SU-DHL-6 (cell line): ENCODE results near the gene RAE1.

Experiments used
- H2AFZ ChIP-seq: fragments of 200-600 bp; sonication (generic); 2 replicates; pipeline ENCODE4 v1.6.1; 2014; ENCODE audit warnings: low read depth, mild to moderate bottlenecking, moderate library complexity, mixed read lengths, antibody characterized with exemption, low read length; ENCODE audit not compliant: severe bottlenecking
- H3F3A ChIP-seq: fragments of 200-600 bp; shearing (Covaris generic); 2 replicates; pipeline ENCODE4 v1.6.0; 2016; ENCODE audit warnings: antibody characterized with exemption, mild to moderate bottlenecking; ENCODE audit not compliant: insufficient read depth
- H3K27ac ChIP-seq: fragments of 200-600 bp; sonication (generic); 2 replicates; pipeline ENCODE4 v1.5.1; 2016; ENCODE audit warnings: low read depth, mild to moderate bottlenecking, low read length, moderate library complexity, mixed read lengths
- H3K27me3 ChIP-seq: fragments of 200-600 bp; sonication (generic), shearing (Covaris generic); 2 replicates; pipeline ENCODE4 v1.6.0; 2014; ENCODE audit warnings: mild to moderate bottlenecking, low read length
- H3K36me3 ChIP-seq: fragments of 200-600 bp; sonication (generic); 2 replicates; pipeline ENCODE4 v1.6.1; 2014; ENCODE audit warnings: mild to moderate bottlenecking, low read length, mixed read lengths
- H3K4me2 ChIP-seq: fragments of 300-600, 200-600 bp; shearing (Covaris generic), sonication (generic); 2 replicates; pipeline ENCODE4 v1.6.0; 2014; ENCODE audit warnings: low read length, low read depth, mild to moderate bottlenecking; ENCODE audit not compliant: poor library complexity, severe bottlenecking
- H3K4me3 ChIP-seq: fragments of 200-600 bp; sonication (generic); 2 replicates; pipeline ENCODE4 v1.5.1; 2014; ENCODE audit warnings: antibody characterized with exemption, low read length, mild to moderate bottlenecking, mixed read lengths; ENCODE audit not compliant: insufficient read depth, poor library complexity, severe bottlenecking
- H3K79me2 ChIP-seq: fragments of 200-600 bp; sonication (generic); 2 replicates; pipeline ENCODE4 v1.6.1; 2014; ENCODE audit warnings: mild to moderate bottlenecking, low read length, moderate library complexity; ENCODE audit not compliant: insufficient read depth
- H3K9ac ChIP-seq: fragments of 200-600 bp; sonication (generic); 2 replicates; pipeline ENCODE4 v1.7.0; 2014; ENCODE audit warnings: mild to moderate bottlenecking, low read length
- H3K9me2 ChIP-seq: fragments of 200-600 bp; sonication (generic); replicated peaks from 2 replicates; pipeline ENCODE4 v1.6.1; 2014; ENCODE audit warnings: low read length; ENCODE audit not compliant: insufficient read depth
- H3K9me3 ChIP-seq: fragments of 200-600 bp; sonication (generic); 2 replicates; pipeline ENCODE4 v1.6.1; 2014; ENCODE audit warnings: low read length, mixed read lengths; ENCODE audit not compliant: insufficient read depth
- H4K20me1 ChIP-seq: fragments of 200-600 bp; sonication (generic); 2 replicates; pipeline ENCODE4 v1.6.1; 2014; ENCODE audit warnings: low read depth, mild to moderate bottlenecking, antibody characterized with exemption, low read length, moderate library complexity, mixed read lengths
- CTCF ChIP-seq: fragments of 200-600 bp; sonication (generic); IDR thresholded peaks from one replicate; pipeline ENCODE4 v1.5.1; 2017; ENCODE audit warnings: antibody characterized with exemption, mild to moderate bottlenecking, low read length, moderate library complexity; ENCODE audit not compliant: insufficient read depth, poor library complexity, severe bottlenecking
- EZH2phosphoT487 ChIP-seq: fragments of 200-600 bp; sonication (generic), shearing (Covaris generic); conservative IDR thresholded peaks from 2 replicates; pipeline ENCODE4 v1.6.1; 2018; ENCODE audit warnings: mild to moderate bottlenecking, antibody characterized with exemption, low read length, moderate library complexity, mixed read lengths

Gene RAE1

GRCh38 chr20:57375652-57376230, 24.7 kb downstream of the RAE1 start:
- Histone ChIP-seq H3K79me2 (no peaks in the 10 kb centered on the region), H3K4me3 (no peak overlapping the region), H2AFZ (no peak overlapping the region), H3K9me3 (no peaks in the 10 kb centered on the region), H4K20me1 (no peaks in the 10 kb centered on the region), H3K9me2 (no peaks in the 10 kb centered on the region), H3K27ac (no peak overlapping the region), H3K9ac (no peak overlapping the region), H3K27me3 (no peaks in the 10 kb centered on the region), H3F3A (peaks cover 7% of the 10 kb centered on the region; the same call in 1 of the 2 replicates), H3K36me3 (peaks cover 4% of the 10 kb centered on the region; the same call in 1 of the 2 replicates), H3K4me2 (no peak overlapping the region)
- TF ChIP-seq CTCF (no peak), EZH2phosphoT487 (no peak)

- TF ChIP-seq EZH2phosphoT487 (no peak), CTCF (no peak)
- Histone ChIP-seq H3K27me3 (no peaks in the 10 kb centered on the region), H3K36me3 (no peaks in the 10 kb centered on the region), H2AFZ (no peak overlapping the region), H3K4me3 (no peak overlapping the region), H3K9ac (no peak overlapping the region), H3F3A (peaks cover 7% of the 10 kb centered on the region; the same call in 1 of the 2 replicates), H3K9me2 (no peaks in the 10 kb centered on the region), H3K9me3 (no peaks in the 10 kb centered on the region), H3K27ac (no peak overlapping the region), H3K4me2 (no peak overlapping the region), H4K20me1 (no peaks in the 10 kb centered on the region), H3K79me2 (no peaks in the 10 kb centered on the region)
Observed at GRCh38 chr20:57377350-57377749, 26.3 kb downstream of the RAE1 start.

- Histone ChIP-seq H3K36me3 (no peaks in the 10 kb centered on the region), H3K4me3 (no peak overlapping the region), H3K9ac (no peak overlapping the region), H3F3A (peaks cover 7% of the 10 kb centered on the region; the same call in 1 of the 2 replicates), H3K9me2 (no peaks in the 10 kb centered on the region), H2AFZ (no peak overlapping the region), H3K27ac (no peak overlapping the region), H3K27me3 (no peaks in the 10 kb centered on the region), H4K20me1 (no peaks in the 10 kb centered on the region), H3K9me3 (no peaks in the 10 kb centered on the region), H3K4me2 (no peak overlapping the region), H3K79me2 (no peaks in the 10 kb centered on the region)
- TF ChIP-seq EZH2phosphoT487 (no peak), CTCF (no peak)
Observed at GRCh38 chr20:57378107-57378506, 27.1 kb downstream of the RAE1 start.
